Right cardiac atrium (tissue), 5 donors: ENCODE data around the gene MARCOL. TPM values are rescaled to one million over a fixed set of nuclear protein-coding genes. Genes with fewer than 3 reads are reported as not detected.

ENCODE experiments used
- ATAC-seq, 2 donors: fragments of 200-7000 bp; cut with Tn5 transposase; one replicate each; pipeline versions ENCODE4 v1.8.0 to v1.9.1; 2020; ENCODE audit warnings: moderate library complexity in 2 of 2, mild to moderate bottlenecking in 1 of 2
- DNase-seq, 3 donors: peaks; one replicate each; pipeline ENCODE4 v3.0.0-alpha.2; 2020
- H3K27ac ChIP-seq: one replicate; pipeline ENCODE4 v1.5.1; 2013; ENCODE audit warnings: mild to moderate bottlenecking, low read length, control low read depth, moderate library complexity
- H3K27me3 ChIP-seq: one replicate; pipeline ENCODE4 v1.6.1; 2013; ENCODE audit not compliant: control insufficient read depth, insufficient read depth
- H3K4me1 ChIP-seq: one replicate; pipeline ENCODE4 v1.6.1; 2013; ENCODE audit warnings: low read length; ENCODE audit not compliant: control insufficient read depth, insufficient read depth
- H3K4me3 ChIP-seq: one replicate; pipeline ENCODE4 v1.5.1; 2013; ENCODE audit warnings: low read length, control low read depth
- H3K9me3 ChIP-seq: one replicate; pipeline ENCODE4 v1.6.1; 2013; ENCODE audit warnings: low read length; ENCODE audit not compliant: control insufficient read depth
- WGBS: extraction: QIAGEN DNeasy Blood & Tissue Kit; methylation state at CpG from one replicate; pipeline ENCODE4 v1.1.7; 2013; 5-methylcytosine and 5-hydroxymethylcytosine counted together
- intact Hi-C, 4 donors: fragments of 100-400 bp; cut with DNase I; formaldehyde crosslinking; loops; one replicate each; pipeline versions ENCODE4 v1.11.0 to v1.14.0; 2022 to 2023
- polyA plus RNA-seq: library from polyadenylated mRNA; stranded (reverse); fragments of 200-250 nt; gene quantifications from one replicate; pipeline ENCODE4 v1.2.3, GENCODE V29; 2013
- total RNA-seq, 4 donors: library from RNA; stranded (reverse); fragmentation: NEBNext Ultra II Directional; extraction: Animal tissue kit (Norgen Biotek cat#: 25700); gene quantifications; one replicate each; pipeline ENCODE4 v1.2.1, GENCODE V29; 2021
- donor health status: healthy with polysubstance abuse.
- donor health status: DM: no; HTN: yes; CAD: no.
- donor health status: DM: no; HTN: no; CAD: no.
- donor health status: DM: no; HTN: yes; CAD: no; lungs with severe emphysema.
- donor health status: DM: yes; HTN: yes; CAD: no.

MARCOL gene
- total and polyA plus RNA-seq, 5 donors: not detected

GRCh38 chr5:148214665-148215185 lies 23.6 kb upstream of the MARCOL start:
- ATAC-seq: no peak
- no peak for DNase-seq
- WGBS: 69% methylated on average over 1 of the region's 1 CpG
- H3K4me1 ChIP-seq: no peaks in the 10 kb centered on the region
- H3K27ac ChIP-seq: no peak overlapping the region
- intact Hi-C loops: no loop called here
- no peak overlapping the region for H3K4me3 ChIP-seq
- H3K9me3 ChIP-seq: no peaks in the 10 kb centered on the region
- no peaks in the 10 kb centered on the region for H3K27me3 ChIP-seq

- H3K9me3 ChIP-seq: no peaks in the 10 kb centered on the region
- intact Hi-C loops: no loop called here
- ATAC-seq: no peak
- 83% methylated on average over 6 of the region's 6 CpGs for WGBS
- peak in 1 of 3 donors; percentile 21 for DNase-seq
- no peaks in the 10 kb centered on the region for H3K4me1 ChIP-seq
- H3K27me3 ChIP-seq: no peaks in the 10 kb centered on the region
- no peak overlapping the region for H3K4me3 ChIP-seq
- H3K27ac ChIP-seq: no peak overlapping the region
Measured at GRCh38 chr5:148221508-148221907, 16.8 kb upstream of the MARCOL start.

DNA sequence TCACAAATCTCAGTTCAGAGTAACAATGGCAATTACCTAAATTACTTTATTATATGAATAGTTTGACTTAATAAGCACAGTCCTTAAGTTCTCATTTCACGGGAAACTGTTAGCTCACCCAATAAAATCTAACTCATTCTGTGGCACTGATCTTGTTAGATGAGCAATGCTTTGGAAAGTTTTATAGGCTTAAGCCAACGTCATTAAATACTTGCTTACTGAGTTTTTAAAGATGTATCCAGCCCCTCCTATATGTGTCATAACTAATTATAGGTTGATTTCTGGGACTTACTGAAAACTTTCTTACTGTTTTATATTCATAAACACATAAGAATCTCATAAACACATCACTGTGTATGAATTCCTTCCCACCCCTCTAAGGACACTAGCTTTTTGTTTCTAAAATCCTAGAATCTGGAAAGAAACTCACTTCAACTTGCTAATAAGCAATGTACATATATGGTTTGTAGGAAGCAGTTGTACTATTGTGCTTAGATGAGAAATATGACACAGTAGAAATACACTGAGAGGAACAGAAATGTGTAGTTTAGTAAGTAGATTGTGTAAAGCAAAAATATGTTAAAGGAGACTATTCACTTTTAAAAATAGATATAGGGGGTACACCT lies 14.1 kb upstream of the MARCOL start:
- no peak overlapping the region for H3K27ac ChIP-seq
- no peaks in the 10 kb centered on the region for H3K9me3 ChIP-seq
- no peak for ATAC-seq
- no peaks in the 10 kb centered on the region for H3K27me3 ChIP-seq
- intact Hi-C loops: no loop called here
- no peak for DNase-seq
- 73% methylated on average over 2 of the region's 2 CpGs for WGBS
- H3K4me3 ChIP-seq: no peak overlapping the region
- H3K4me1 ChIP-seq: no peaks in the 10 kb centered on the region

- Histone ChIP-seq H3K27me3 (no peaks in the 10 kb centered on the region), H3K9me3 (no peaks in the 10 kb centered on the region), H3K27ac (no peak overlapping the region), H3K4me3 (no peak overlapping the region), H3K4me1 (no peaks in the 10 kb centered on the region)
- intact Hi-C loops: no loop called here
- DNase-seq (no peak), ATAC-seq (no peak)
- WGBS: 95% methylated on average over 3 of the region's 3 CpGs
Measured at GRCh38 chr5:148228392-148228984, 9.8 kb upstream of the MARCOL start.

GRCh38 chr5:148229840-148230239 lies 8.5 kb upstream of the MARCOL start:
- Histone ChIP-seq H3K4me3 (no peak overlapping the region), H3K27me3 (no peaks in the 10 kb centered on the region), H3K27ac (no peak overlapping the region), H3K4me1 (no peaks in the 10 kb centered on the region), H3K9me3 (no peaks in the 10 kb centered on the region)
- intact Hi-C loops: no loop called here
- DNase-seq (no peak), ATAC-seq (no peak)

GRCh38 chr5:148230240-148230639 lies 8.1 kb upstream of the MARCOL start:
- intact Hi-C loops: no loop called here
- H3K27me3 ChIP-seq: no peaks in the 10 kb centered on the region
- H3K27ac ChIP-seq: no peak overlapping the region
- ATAC-seq (no peak), DNase-seq (no peak)
- no peaks in the 10 kb centered on the region for H3K4me1 ChIP-seq
- H3K9me3 ChIP-seq: no peaks in the 10 kb centered on the region
- WGBS: 89% methylated on average over 7 of the region's 7 CpGs
- H3K4me3 ChIP-seq: no peak overlapping the region

- Histone ChIP-seq H3K27me3 (no peaks in the 10 kb centered on the region), H3K9me3 (no peaks in the 10 kb centered on the region), H3K27ac (no peak overlapping the region), H3K4me1 (no peaks in the 10 kb centered on the region), H3K4me3 (no peak overlapping the region)
- WGBS: 54% methylated on average over 4 of the region's 4 CpGs
- DNase-seq: no peak
- no peak for ATAC-seq
- intact Hi-C loops: no loop called here
Measured at GRCh38 chr5:148237785-148238417, 424 bp upstream of the MARCOL start.

DNA sequence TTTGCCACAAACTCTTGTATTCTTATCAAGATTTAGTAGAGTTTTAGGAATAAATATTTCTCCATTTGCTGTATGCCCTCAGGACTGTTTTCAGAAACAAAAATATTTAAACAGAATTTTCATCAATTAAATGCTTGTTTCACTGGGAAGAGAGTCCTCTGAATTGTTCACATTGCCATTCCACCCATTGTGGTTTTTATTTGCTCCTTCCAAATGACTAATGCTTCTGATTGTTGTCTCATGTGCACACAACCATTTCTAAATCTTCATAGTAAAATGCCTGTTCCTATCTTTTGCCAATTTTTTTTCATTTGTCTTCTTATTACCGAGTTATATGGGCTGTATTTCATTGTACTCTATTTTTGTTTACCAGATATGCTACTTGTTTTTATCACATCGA lies 10.6 kb downstream of the MARCOL start:
- Histone ChIP-seq H3K27me3 (no peaks in the 10 kb centered on the region), H3K9me3 (no peaks in the 10 kb centered on the region), H3K4me3 (no peak overlapping the region), H3K27ac (no peak overlapping the region), H3K4me1 (no peaks in the 10 kb centered on the region)
- DNase-seq (no peak), ATAC-seq (no peak)
- 79% methylated on average over 2 of the region's 2 CpGs for WGBS
- intact Hi-C loops: no loop called here

GRCh38 chr5:148255456-148255855 lies 17.1 kb downstream of the MARCOL start:
- Histone ChIP-seq H3K4me1 (no peaks in the 10 kb centered on the region), H3K27ac (no peak overlapping the region), H3K27me3 (no peaks in the 10 kb centered on the region), H3K4me3 (no peak overlapping the region), H3K9me3 (no peaks in the 10 kb centered on the region)
- DNase-seq (no peak), ATAC-seq (no peak)
- intact Hi-C loops: no loop called here

DNA sequence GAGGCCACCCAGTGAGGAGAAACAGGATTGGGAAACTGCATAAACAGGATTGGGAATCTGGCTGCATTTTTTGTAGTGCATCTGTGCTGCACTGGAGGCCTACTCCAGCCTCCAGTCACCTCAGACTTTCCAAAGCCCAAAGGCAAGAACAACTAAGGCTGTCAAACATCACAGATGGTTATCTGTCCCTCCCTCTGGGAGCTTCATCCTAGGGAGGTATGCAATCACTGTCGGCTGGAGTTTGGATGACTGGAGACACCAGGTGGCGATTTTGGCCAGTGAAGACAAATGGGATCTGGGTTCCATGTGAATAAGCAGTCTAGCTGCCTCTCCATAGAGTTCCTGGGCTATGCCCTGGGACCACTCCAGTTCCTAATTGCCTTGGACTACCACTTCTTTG lies 21.0 kb downstream of the MARCOL start:
- H3K9me3 ChIP-seq: no peaks in the 10 kb centered on the region
- no peak for DNase-seq
- WGBS: 59% methylated on average over 2 of the region's 2 CpGs
- no peak overlapping the region for H3K4me3 ChIP-seq
- ATAC-seq: no peak
- no peaks in the 10 kb centered on the region for H3K27me3 ChIP-seq
- intact Hi-C loops: no loop called here
- no peaks in the 10 kb centered on the region for H3K4me1 ChIP-seq
- H3K27ac ChIP-seq: no peak overlapping the region

DNA sequence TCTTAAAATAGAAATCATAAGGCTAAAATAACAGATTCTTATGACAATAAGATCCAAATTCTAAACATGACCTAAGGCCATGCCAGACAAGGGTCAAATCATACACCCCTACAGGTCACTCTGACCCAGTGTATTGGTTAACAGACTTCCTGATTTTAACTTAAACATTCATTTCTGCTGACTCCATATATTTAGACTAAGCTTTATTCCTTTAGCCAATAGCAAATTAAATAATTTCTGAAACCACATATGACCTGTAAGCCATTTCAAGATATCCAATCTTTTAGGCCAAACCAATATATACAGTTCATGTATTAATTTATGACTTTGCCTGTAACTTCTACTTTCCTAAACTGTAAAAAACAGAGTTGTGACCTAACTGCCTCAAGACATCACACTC lies 22.9 kb downstream of the MARCOL start:
- Histone ChIP-seq H3K27ac (no peak overlapping the region), H3K27me3 (no peaks in the 10 kb centered on the region), H3K4me1 (no peaks in the 10 kb centered on the region), H3K9me3 (no peaks in the 10 kb centered on the region), H3K4me3 (no peak overlapping the region)
- ATAC-seq (no peak), DNase-seq (no peak)
- intact Hi-C loops: no loop called here
